ENCODE measurements around the gene PRR11. TPM values are rescaled to one million over a fixed set of nuclear protein-coding genes. Genes with fewer than 3 reads are reported as not detected.

The PRR11 gene
- total RNA-seq, 1 donor from 2014 or later: 12.9 TPM

- DNase-seq (ENCODE audit: low spot score): no peak
- TF ChIP-seq, protein P1, sequence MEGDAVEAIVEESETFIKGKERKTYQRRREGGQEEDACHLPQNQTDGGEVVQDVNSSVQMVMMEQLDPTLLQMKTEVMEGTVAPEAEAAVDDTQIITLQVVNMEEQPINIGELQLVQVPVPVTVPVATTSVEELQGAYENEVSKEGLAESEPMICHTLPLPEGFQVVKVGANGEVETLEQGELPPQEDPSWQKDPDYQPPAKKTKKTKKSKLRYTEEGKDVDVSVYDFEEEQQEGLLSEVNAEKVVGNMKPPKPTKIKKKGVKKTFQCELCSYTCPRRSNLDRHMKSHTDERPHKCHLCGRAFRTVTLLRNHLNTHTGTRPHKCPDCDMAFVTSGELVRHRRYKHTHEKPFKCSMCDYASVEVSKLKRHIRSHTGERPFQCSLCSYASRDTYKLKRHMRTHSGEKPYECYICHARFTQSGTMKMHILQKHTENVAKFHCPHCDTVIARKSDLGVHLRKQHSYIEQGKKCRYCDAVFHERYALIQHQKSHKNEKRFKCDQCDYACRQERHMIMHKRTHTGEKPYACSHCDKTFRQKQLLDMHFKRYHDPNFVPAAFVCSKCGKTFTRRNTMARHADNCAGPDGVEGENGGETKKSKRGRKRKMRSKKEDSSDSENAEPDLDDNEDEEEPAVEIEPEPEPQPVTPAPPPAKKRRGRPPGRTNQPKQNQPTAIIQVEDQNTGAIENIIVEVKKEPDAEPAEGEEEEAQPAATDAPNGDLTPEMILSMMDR (IDR thresholded peaks at IDR 0.05): no peak
- Mint-ChIP-seq H3K27me3 (ENCODE audit: low read depth) (no peaks in the 10 kb centered on the region), H3K27ac (ENCODE audit: unreplicated experiment) (no peak overlapping the region), H3K9me3 (ENCODE audit: low read depth) (no peaks in the 10 kb centered on the region), H3K36me3 (ENCODE audit: low read depth) (no peaks in the 10 kb centered on the region), H3K4me3 (ENCODE audit: unreplicated experiment) (no peak overlapping the region), H3K4me1 (ENCODE audit: low read depth) (peaks cover 22% of the 10 kb centered on the region)
Measured at GRCh38 chr17:59161477-59161876, 5.9 kb downstream of the PRR11 start.

DNA sequence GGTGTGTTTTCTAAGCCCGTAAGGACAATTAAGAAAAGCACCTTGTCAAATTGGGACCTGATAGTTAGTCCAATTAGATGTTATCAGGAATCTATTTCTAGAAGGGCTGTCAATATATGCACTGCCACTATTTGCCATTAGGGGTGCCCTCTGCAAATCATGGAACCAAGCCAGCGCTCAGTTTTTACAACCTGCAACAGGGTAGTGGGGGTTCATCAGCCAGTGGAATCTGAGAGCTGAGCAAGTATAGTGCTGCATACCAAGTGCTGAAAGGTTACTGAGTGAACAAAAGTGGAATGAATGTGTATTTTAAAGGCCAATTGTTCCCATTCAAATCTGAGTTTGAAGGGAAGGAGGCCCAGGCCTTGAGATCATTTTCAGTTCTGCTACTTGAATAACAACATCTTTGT is 10.4 kb downstream of the PRR11 start:
- Mint-ChIP-seq H3K9me3 (ENCODE audit: low read depth) (no peaks in the 10 kb centered on the region), H3K27ac (ENCODE audit: unreplicated experiment) (peak overlapping the region; percentile 32), H3K4me3 (ENCODE audit: unreplicated experiment) (no peak overlapping the region), H3K4me1 (ENCODE audit: low read depth) (peaks cover 4% of the 10 kb centered on the region), H3K27me3 (ENCODE audit: low read depth) (no peaks in the 10 kb centered on the region), H3K36me3 (ENCODE audit: low read depth) (no peaks in the 10 kb centered on the region)
- no peak for DNase-seq (ENCODE audit: low spot score)
- TF ChIP-seq, protein P1 (IDR thresholded peaks at IDR 0.05): peak; percentile 78

DNA sequence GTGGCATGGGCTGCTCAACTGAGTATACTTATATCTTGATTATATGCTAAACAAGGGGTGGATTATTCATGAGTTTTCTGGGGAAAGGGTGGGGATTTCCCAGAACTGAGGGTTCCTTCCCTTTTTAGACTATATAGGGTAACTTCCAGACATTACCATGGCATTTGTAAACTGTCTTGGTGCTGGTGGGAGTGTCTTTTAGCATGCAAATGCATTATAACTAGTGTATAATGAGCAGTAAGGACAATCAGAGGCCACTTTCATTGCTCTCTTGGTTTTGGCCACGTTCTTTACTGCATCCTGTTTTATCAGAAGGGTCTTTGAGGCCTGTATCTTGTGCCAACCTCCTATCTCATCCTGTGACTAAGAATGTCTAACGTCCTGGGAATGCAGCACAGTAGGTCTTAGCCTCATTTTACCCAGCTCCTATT is 12.0 kb downstream of the PRR11 start:
- Mint-ChIP-seq H3K27ac (ENCODE audit: unreplicated experiment) (no peak overlapping the region), H3K27me3 (ENCODE audit: low read depth) (no peaks in the 10 kb centered on the region), H3K4me1 (ENCODE audit: low read depth) (peaks cover 4% of the 10 kb centered on the region), H3K9me3 (ENCODE audit: low read depth) (no peaks in the 10 kb centered on the region), H3K36me3 (ENCODE audit: low read depth) (no peaks in the 10 kb centered on the region), H3K4me3 (ENCODE audit: unreplicated experiment) (no peak overlapping the region)
- TF ChIP-seq, protein P1 (IDR thresholded peaks at IDR 0.05): no peak
- DNase-seq (ENCODE audit: low spot score): no peak

DNA sequence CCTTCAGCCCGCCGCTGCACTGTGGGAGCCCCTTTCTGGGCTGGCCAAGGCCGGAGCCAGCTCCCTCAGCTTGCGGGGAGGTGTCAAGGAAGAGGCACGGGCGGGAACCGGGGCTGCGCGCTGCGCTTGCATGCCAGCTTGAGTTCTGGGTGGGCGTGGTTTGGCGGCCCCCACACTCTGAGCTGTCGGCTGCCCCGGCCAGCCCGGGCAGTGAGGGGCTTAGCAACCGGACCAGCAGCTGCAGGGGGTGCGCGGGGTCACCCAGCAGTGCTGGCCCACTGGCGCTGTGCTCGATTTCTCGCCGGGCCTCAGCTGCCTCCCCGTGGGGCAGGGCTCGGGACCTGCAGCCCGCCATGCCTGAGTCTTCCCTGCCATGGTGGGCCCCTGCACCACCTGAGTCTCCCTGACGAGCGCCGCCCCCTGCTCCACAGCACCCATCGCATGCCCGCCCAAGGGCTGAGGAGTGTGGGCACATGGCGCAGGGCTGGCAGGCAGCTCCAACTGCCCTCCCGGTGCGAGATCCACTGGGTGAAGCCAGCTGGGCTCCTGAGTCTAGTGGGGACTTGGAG is 17.0 kb downstream of the PRR11 start:
- Mint-ChIP-seq H3K4me3 (ENCODE audit: unreplicated experiment) (no peak overlapping the region), H3K27me3 (ENCODE audit: low read depth) (no peaks in the 10 kb centered on the region), H3K27ac (ENCODE audit: unreplicated experiment) (no peak overlapping the region), H3K4me1 (ENCODE audit: low read depth) (no peaks in the 10 kb centered on the region), H3K36me3 (ENCODE audit: low read depth) (peaks cover 4% of the 10 kb centered on the region), H3K9me3 (ENCODE audit: low read depth) (no peaks in the 10 kb centered on the region)
- TF ChIP-seq, protein P1 (IDR thresholded peaks at IDR 0.05): no peak
- no peak for DNase-seq (ENCODE audit: low spot score)

- no peak overlapping the region for H3K27ac Mint-ChIP-seq (ENCODE audit: unreplicated experiment)
- TF ChIP-seq, protein P1 (IDR thresholded peaks at IDR 0.05): no peak
- no peaks in the 10 kb centered on the region for H3K27me3 Mint-ChIP-seq (ENCODE audit: low read depth)
- H3K4me3 Mint-ChIP-seq (ENCODE audit: unreplicated experiment): no peak overlapping the region
- H3K9me3 Mint-ChIP-seq (ENCODE audit: low read depth): no peaks in the 10 kb centered on the region
- peaks cover 4% of the 10 kb centered on the region for H3K36me3 Mint-ChIP-seq (ENCODE audit: low read depth)
- no peak for DNase-seq (ENCODE audit: low spot score)
- H3K4me1 Mint-ChIP-seq (ENCODE audit: low read depth): no peaks in the 10 kb centered on the region
Measured at GRCh38 chr17:59174671-59175070, 19.1 kb downstream of the PRR11 start.
